Gastrocnemius medialis (tissue), 4 donors: ENCODE measurements around the gene PLCH1.

Experiments used
- POLR2A ChIP-seq, 2 donors: fragments of 450-650 bp; IDR thresholded peaks; one replicate each; pipeline ENCODE4 v1.6.1; 2017; ENCODE audit warnings: antibody characterized with exemption in 2 of 2, mild to moderate bottlenecking in 2 of 2, moderate library complexity in 2 of 2
- TF ChIP-seq, protein P1 (sequence below), 5 experiments: fragments of 450-650 bp in 3 of 5; fragments of 200-600 bp in 2 of 5; sonication (generic) in 2 of 5; IDR thresholded peaks in 4 of 5; conservative IDR thresholded peaks in 1 of 5; 1 replicate in 4 of 5; 2 replicates in 1 of 5; pipeline ENCODE4 v1.5.1; 2016 to 2019; ENCODE audit warnings: antibody characterized with exemption in 5 of 5, mild to moderate bottlenecking in 3 of 5, moderate library complexity in 3 of 5

DNA sequence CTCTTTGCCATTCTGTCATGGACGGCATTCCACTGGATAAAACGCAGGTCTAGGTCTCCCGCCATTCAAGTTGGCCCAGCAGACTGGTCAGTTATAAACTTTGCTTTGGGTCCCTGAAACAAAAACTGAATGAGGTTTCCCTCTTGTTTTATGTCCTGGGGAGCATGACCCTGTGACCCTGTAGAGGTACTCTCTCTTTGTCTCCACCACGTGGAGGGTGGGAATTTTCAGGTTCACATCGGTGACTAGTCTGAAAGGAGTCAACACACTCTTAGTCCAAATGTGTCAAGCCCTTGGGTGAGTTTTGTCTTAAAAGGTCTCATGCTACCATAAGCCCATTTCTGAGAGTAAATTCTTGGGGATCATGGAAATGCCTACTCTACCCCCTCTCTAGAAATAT is 139.9 kb downstream of the PLCH1 start:
- TF ChIP-seq, protein P1, sequence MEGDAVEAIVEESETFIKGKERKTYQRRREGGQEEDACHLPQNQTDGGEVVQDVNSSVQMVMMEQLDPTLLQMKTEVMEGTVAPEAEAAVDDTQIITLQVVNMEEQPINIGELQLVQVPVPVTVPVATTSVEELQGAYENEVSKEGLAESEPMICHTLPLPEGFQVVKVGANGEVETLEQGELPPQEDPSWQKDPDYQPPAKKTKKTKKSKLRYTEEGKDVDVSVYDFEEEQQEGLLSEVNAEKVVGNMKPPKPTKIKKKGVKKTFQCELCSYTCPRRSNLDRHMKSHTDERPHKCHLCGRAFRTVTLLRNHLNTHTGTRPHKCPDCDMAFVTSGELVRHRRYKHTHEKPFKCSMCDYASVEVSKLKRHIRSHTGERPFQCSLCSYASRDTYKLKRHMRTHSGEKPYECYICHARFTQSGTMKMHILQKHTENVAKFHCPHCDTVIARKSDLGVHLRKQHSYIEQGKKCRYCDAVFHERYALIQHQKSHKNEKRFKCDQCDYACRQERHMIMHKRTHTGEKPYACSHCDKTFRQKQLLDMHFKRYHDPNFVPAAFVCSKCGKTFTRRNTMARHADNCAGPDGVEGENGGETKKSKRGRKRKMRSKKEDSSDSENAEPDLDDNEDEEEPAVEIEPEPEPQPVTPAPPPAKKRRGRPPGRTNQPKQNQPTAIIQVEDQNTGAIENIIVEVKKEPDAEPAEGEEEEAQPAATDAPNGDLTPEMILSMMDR (IDR thresholded peaks at IDR 0.05 in 4 of 5, conservative IDR thresholded peaks at IDR 0.05 in 1 of 5) = no peak
- TF ChIP-seq POLR2A (IDR thresholded peaks at IDR 0.05) = no peak
